Measurements from ENCODE around the gene RPS15.

The RPS15 gene

DNA sequence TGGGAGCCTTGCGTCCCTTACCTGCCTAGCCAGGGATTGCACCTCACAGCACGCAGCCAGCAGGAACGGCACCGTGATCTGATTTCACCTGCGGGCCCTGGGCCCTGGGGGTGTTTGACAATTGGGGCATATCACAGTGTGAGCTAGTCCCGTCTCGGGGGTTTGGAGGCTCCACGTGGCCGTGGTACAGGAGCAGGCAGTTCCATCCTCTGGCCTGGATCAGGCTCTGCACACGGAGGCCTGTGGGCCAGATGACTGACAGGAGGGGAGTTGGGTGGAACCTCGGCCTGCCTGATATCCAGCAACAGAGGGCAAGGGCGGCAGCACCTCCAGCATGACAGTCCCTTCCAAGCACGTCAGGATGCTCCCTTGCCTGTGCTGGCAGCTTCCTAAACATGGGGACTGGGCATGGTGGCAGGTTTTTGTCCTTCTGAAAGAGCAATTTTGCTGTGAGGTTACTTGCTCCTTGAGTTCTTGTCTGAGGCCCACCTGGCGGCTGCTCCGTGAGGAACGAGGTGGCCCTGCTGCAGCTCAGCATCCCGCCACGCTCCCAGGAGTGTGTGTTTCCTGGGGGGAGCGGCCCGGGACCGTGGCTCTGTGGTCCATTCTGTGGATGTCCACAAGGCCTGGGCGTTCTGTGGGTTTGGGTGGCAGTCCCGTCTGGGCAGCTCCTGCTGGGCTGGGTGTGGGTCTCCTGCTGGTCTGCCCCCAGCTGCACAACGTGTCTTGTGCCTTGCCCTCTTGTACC lies 6.3 kb upstream of the RPS15 start:
- no peak overlapping the region for H3K4me2 ChIP-seq (ENCODE audit: low read depth, low read length, poor library complexity, severe bottlenecking)
- TF ChIP-seq EZH2phosphoT487 (IDR thresholded peaks at IDR 0.05; ENCODE audit: borderline replicate concordance) = no peak
- TF ChIP-seq, protein P1, sequence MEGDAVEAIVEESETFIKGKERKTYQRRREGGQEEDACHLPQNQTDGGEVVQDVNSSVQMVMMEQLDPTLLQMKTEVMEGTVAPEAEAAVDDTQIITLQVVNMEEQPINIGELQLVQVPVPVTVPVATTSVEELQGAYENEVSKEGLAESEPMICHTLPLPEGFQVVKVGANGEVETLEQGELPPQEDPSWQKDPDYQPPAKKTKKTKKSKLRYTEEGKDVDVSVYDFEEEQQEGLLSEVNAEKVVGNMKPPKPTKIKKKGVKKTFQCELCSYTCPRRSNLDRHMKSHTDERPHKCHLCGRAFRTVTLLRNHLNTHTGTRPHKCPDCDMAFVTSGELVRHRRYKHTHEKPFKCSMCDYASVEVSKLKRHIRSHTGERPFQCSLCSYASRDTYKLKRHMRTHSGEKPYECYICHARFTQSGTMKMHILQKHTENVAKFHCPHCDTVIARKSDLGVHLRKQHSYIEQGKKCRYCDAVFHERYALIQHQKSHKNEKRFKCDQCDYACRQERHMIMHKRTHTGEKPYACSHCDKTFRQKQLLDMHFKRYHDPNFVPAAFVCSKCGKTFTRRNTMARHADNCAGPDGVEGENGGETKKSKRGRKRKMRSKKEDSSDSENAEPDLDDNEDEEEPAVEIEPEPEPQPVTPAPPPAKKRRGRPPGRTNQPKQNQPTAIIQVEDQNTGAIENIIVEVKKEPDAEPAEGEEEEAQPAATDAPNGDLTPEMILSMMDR (conservative IDR thresholded peaks at IDR 0.05; ENCODE audit: low read length) = no peak
- peaks cover 71% of the 10 kb centered on the region; the same call in 1 of the 2 replicates for H3K36me3 ChIP-seq (ENCODE audit: insufficient read depth, low read length)
- H4K20me1 ChIP-seq (ENCODE audit: insufficient read depth, low read length, poor library complexity, severe bottlenecking) = peaks cover 11% of the 10 kb centered on the region
- no peaks in the 10 kb centered on the region for H3K27me3 ChIP-seq (ENCODE audit: insufficient read depth, low read length, poor library complexity, severe bottlenecking)
- H3K4me1 ChIP-seq (ENCODE audit: insufficient read depth, low read length, poor library complexity, severe bottlenecking) = no peaks in the 10 kb centered on the region
- H3K9me2 ChIP-seq (replicated peaks; ENCODE audit: low read depth, low read length) = no peaks in the 10 kb centered on the region
- no peak overlapping the region for H3K4me3 ChIP-seq (ENCODE audit: low read length, poor library complexity, severe bottlenecking)
- no peaks in the 10 kb centered on the region for H3K9me3 ChIP-seq (ENCODE audit: insufficient read depth, low read depth, low read length)
- H3F3A ChIP-seq (ENCODE audit: low read depth) = 0 out of 2 replicates have a peak, but pooled peaks cover 3% of the 10 kb centered on the region
- H2AFZ ChIP-seq (ENCODE audit: low read length) = no peak overlapping the region
- peaks cover 3% of the 10 kb centered on the region; the same call in 1 of the 2 replicates for H3K79me2 ChIP-seq (ENCODE audit: insufficient read depth, low read length)
- no peak overlapping the region for H3K9ac ChIP-seq (ENCODE audit: low read depth, low read length, poor library complexity, severe bottlenecking)

DNA sequence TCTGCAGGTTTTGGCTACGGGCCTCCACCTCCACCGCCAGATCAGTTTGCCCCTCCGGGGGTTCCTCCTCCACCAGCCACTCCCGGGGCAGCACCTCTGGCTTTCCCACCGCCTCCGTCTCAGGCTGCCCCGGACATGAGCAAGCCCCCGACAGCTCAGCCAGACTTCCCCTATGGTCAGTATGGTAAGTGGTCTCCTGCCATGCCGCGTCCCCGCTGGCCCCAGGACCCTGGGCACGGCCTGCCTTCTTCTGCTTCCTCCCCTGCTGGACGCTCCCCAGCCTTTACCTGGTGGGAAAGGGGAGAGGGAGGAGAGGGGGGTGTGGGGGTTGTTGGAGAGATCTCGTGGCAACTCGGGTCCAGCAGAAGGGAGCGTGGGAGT lies 5.7 kb upstream of the RPS15 start:
- no peak overlapping the region for H3K4me2 ChIP-seq (ENCODE audit: low read depth, low read length, poor library complexity, severe bottlenecking)
- H3K36me3 ChIP-seq (ENCODE audit: insufficient read depth, low read length) = peaks cover 65% of the 10 kb centered on the region; the same call in 1 of the 2 replicates
- H3K4me1 ChIP-seq (ENCODE audit: insufficient read depth, low read length, poor library complexity, severe bottlenecking) = no peaks in the 10 kb centered on the region

DNA sequence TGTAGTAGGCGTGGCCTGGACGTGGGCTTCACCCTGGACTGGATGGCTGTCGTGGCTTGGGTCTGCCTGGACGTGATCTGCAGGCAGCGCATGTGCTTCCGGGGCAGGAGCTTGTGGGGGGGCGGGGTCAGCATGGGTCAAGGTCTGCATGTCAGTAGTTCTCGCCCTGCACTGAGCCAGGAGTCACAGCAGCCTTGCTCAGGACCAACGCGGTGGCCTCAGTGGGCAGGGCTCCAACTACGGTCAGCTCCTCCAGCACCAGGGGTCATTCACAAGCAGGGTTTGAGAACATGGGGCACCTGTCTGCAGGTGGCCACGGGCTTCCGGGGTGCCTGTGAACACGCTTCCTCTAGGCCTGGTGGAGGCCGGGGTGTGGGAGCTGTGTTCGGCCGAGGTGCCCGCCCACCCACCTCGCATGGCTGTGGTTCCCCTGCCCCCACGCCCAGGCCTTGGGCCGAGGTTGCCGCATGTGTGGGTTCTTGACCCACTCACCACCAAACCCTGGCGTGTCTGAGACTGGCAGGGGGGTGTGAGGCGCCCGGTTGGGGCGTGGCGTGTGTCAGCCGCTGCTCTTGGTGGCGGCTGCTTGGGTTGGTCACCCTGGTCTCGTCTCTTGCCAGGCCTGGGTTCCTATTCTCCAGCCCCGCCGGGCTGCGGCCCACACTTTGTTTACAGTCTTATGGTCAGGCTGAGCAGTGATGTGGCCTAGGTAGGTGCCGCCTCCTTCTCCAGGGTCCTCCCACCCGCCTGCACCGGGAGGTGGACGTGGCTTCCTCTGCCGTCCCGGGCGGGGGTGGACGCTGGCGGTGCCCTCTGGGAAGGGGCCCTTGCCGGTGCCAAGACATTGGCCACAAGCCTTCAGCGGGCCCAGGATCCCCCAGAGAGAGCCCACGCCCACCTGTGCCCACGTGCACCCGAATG lies 4.8 kb upstream of the RPS15 start:
- no peaks in the 10 kb centered on the region for H3F3A ChIP-seq (ENCODE audit: low read depth)
- no peak overlapping the region for H3K4me2 ChIP-seq (ENCODE audit: low read depth, low read length, poor library complexity, severe bottlenecking)
- no peaks in the 10 kb centered on the region for H3K4me1 ChIP-seq (ENCODE audit: insufficient read depth, low read length, poor library complexity, severe bottlenecking)
- peaks cover 3% of the 10 kb centered on the region for H3K27me3 ChIP-seq (ENCODE audit: insufficient read depth, low read length, poor library complexity, severe bottlenecking)
- H3K9me3 ChIP-seq (ENCODE audit: insufficient read depth, low read depth, low read length) = no peaks in the 10 kb centered on the region
- no peak overlapping the region for H3K9ac ChIP-seq (ENCODE audit: low read depth, low read length, poor library complexity, severe bottlenecking)
- peaks cover 5% of the 10 kb centered on the region for H3K79me2 ChIP-seq (ENCODE audit: insufficient read depth, low read length)
- H2AFZ ChIP-seq (ENCODE audit: low read length) = no peak overlapping the region
- no peaks in the 10 kb centered on the region for H3K9me2 ChIP-seq (replicated peaks; ENCODE audit: low read depth, low read length)
- no peak overlapping the region for H3K4me3 ChIP-seq (ENCODE audit: low read length, poor library complexity, severe bottlenecking)
- peaks cover 6% of the 10 kb centered on the region for H4K20me1 ChIP-seq (ENCODE audit: insufficient read depth, low read length, poor library complexity, severe bottlenecking)
- TF ChIP-seq EZH2phosphoT487 (IDR thresholded peaks at IDR 0.05; ENCODE audit: borderline replicate concordance) = no peak
- TF ChIP-seq, protein P1 (conservative IDR thresholded peaks at IDR 0.05; ENCODE audit: low read length) = no peak
- peaks cover 57% of the 10 kb centered on the region; the same call in 1 of the 2 replicates for H3K36me3 ChIP-seq (ENCODE audit: insufficient read depth, low read length)

More for the DNA sequence above, 5.7 kb upstream of the RPS15 start:
- H2AFZ ChIP-seq (ENCODE audit: low read length) = no peak overlapping the region
- no peak overlapping the region for H3K9ac ChIP-seq (ENCODE audit: low read depth, low read length, poor library complexity, severe bottlenecking)
- peaks cover 8% of the 10 kb centered on the region for H4K20me1 ChIP-seq (ENCODE audit: insufficient read depth, low read length, poor library complexity, severe bottlenecking)
- no peaks in the 10 kb centered on the region for H3K9me2 ChIP-seq (replicated peaks; ENCODE audit: low read depth, low read length)
- H3F3A ChIP-seq (ENCODE audit: low read depth) = 0 out of 2 replicates have a peak, but pooled peaks cover 3% of the 10 kb centered on the region
- no peak overlapping the region for H3K4me3 ChIP-seq (ENCODE audit: low read length, poor library complexity, severe bottlenecking)
- TF ChIP-seq, protein P1 (conservative IDR thresholded peaks at IDR 0.05; ENCODE audit: low read length) = no peak
- no peak for TF ChIP-seq EZH2phosphoT487 (IDR thresholded peaks at IDR 0.05; ENCODE audit: borderline replicate concordance)
- H3K9me3 ChIP-seq (ENCODE audit: insufficient read depth, low read depth, low read length) = no peaks in the 10 kb centered on the region
- no peaks in the 10 kb centered on the region for H3K27me3 ChIP-seq (ENCODE audit: insufficient read depth, low read length, poor library complexity, severe bottlenecking)
- H3K79me2 ChIP-seq (ENCODE audit: insufficient read depth, low read length) = peaks cover 3% of the 10 kb centered on the region; the same call in 1 of the 2 replicates
